AG09319 (cell line): Measurements from ENCODE around the gene SUPT3H.

ENCODE experiments used
- DNase-seq: peaks from one replicate; pipeline ENCODE4 v3.0.0-alpha.2; 2010; ENCODE audit warnings: low read depth; ENCODE audit errors: extremely low read depth
- CTCF ChIP-seq: IDR thresholded peaks from 2 replicates; pipeline ENCODE4 v1.5.1; 2011; ENCODE audit warnings: low read depth, mild to moderate bottlenecking, inconsistent platforms, low read length, moderate library complexity

SUPT3H gene

GRCh38 chr6:45351667-45352066 lies 26.1 kb downstream of the SUPT3H start:
- no peak for TF ChIP-seq CTCF
- DNase-seq: no peak

- no peak for DNase-seq
- no peak for TF ChIP-seq CTCF
Measured at GRCh38 chr6:45351076-45351475, 26.7 kb downstream of the SUPT3H start.

- no peak for TF ChIP-seq CTCF
- DNase-seq: peak; percentile 8
Measured at GRCh38 chr6:45350186-45350710, 27.5 kb downstream of the SUPT3H start.

GRCh38 chr6:45344900-45345299 lies 32.8 kb downstream of the SUPT3H start:
- DNase-seq: no peak
- no peak for TF ChIP-seq CTCF

- TF ChIP-seq CTCF: no peak
- DNase-seq: no peak
Measured at GRCh38 chr6:45328523-45328922, 49.2 kb downstream of the SUPT3H start.

GRCh38 chr6:45327956-45328522 lies 49.7 kb downstream of the SUPT3H start, which contains the start of gene RUNX2:
TSS of gene RUNX2 (plus strand) at chr6:45328330. CDS start at chr6:45328727, 397 bp downstream.
- no peak for TF ChIP-seq CTCF

GRCh38 chr6:45326698-45327417 lies 50.9 kb downstream of the SUPT3H start:
- DNase-seq: no peak
- TF ChIP-seq CTCF: no peak

More at GRCh38 chr6:45327956-45328522, 49.7 kb downstream of the SUPT3H start, which contains the start of gene RUNX2:
- DNase-seq: peak; percentile 60
